H1 (cell line): ENCODE measurements around the gene P3H3. TPM values are rescaled to one million over a fixed set of nuclear protein-coding genes. Genes with fewer than 3 reads are reported as not detected.

Experiments used
- CTCF ChIA-PET: fragments of 300-600 bp; sonication (Branson Sonifier 250); formaldehyde crosslinking; loops from one replicate; lab custom pipeline; 2021; ENCODE audit not compliant: partially characterized antibody; lab: Charles Lee
- POLR2A ChIA-PET: fragments of 300-600 bp; sonication (Branson Sonifier 250); formaldehyde crosslinking; loops from one replicate; lab custom pipeline; 2021; ENCODE audit warnings: inconsistent platforms; ENCODE audit not compliant: partially characterized antibody; lab: Charles Lee
- DNase-seq, 2 experiments: peaks; one replicate each; pipeline versions ENCODE4 v3.0.0 to v3.0.0-alpha.2; 2010 to 2022; ENCODE audit warnings: low spot score in 2 of 2, low read depth in 1 of 2, mixed read lengths in 1 of 2
- FAIRE-seq: peaks from 2 replicates; lab custom pipeline; 2011; peaks lifted over from hg19 to GRCh38; lab: Jason Lieb, UNC
- H2AFZ ChIP-seq: 2 replicates; pipeline ENCODE4 v1.8.1; 2012; ENCODE audit warnings: low read length, inconsistent platforms
- H2AK5ac ChIP-seq: 2 replicates; pipeline ENCODE4 v1.6.1; 2013; ENCODE audit warnings: low read depth, low read length
- H2BK120ac ChIP-seq: replicated peaks from 2 replicates; pipeline ENCODE3; 2013; ENCODE audit warnings: low read depth, low read length, inconsistent platforms
- H2BK12ac ChIP-seq: 2 replicates; pipeline ENCODE4 v1.6.1; 2013; ENCODE audit warnings: low read depth, low read length
- H2BK15ac ChIP-seq: 2 replicates; pipeline ENCODE4 v1.6.1; 2013; ENCODE audit warnings: low read length
- H2BK20ac ChIP-seq: 2 replicates; pipeline ENCODE4 v1.6.1; 2013; ENCODE audit warnings: low read length
- H2BK5ac ChIP-seq: 2 replicates; pipeline ENCODE4 v1.6.1; 2013; ENCODE audit warnings: low read depth, low read length
- H3K14ac ChIP-seq: 2 replicates; pipeline ENCODE4 v1.6.1; 2013; ENCODE audit warnings: inconsistent platforms; ENCODE audit not compliant: insufficient read length
- H3K18ac ChIP-seq: 2 replicates; pipeline ENCODE4 v1.6.1; 2013; ENCODE audit warnings: low read length; ENCODE audit errors: extremely low read depth
- H3K23ac ChIP-seq: 2 replicates; pipeline ENCODE4 v1.6.1; 2013; ENCODE audit warnings: inconsistent platforms; ENCODE audit not compliant: insufficient read length
- H3K23me2 ChIP-seq: 2 replicates; pipeline ENCODE4 v1.6.1; 2013; ENCODE audit warnings: low read depth, low read length
- H3K27ac ChIP-seq: 2 replicates; pipeline ENCODE4 v1.6.1; 2011; ENCODE audit warnings: low read depth, low read length, inconsistent platforms
- H3K27me3 ChIP-seq, 4 experiments: replicated peaks in 1 of 4; 1 replicate in 1 of 4; 2 replicates in 3 of 4; pipeline versions ENCODE4 v1.6.1 to v1.8.1; 2011 to 2013; ENCODE audit warnings: low read length in 3 of 4, mild to moderate bottlenecking in 3 of 4, inconsistent platforms in 2 of 4, mixed read lengths in 2 of 4, moderate library complexity in 1 of 4; ENCODE audit not compliant: control insufficient read depth in 3 of 4, insufficient read depth in 3 of 4; ENCODE audit errors: extremely low read depth in 1 of 4
- H3K36me3 ChIP-seq, 4 experiments: 2 replicates each; pipeline versions ENCODE4 v1.6.1 to v1.8.1; 2011 to 2013; ENCODE audit warnings: mild to moderate bottlenecking in 4 of 4, low read length in 3 of 4, moderate library complexity in 2 of 4, control low read depth in 1 of 4, inconsistent platforms in 1 of 4; ENCODE audit not compliant: insufficient read depth in 4 of 4, control insufficient read depth in 2 of 4
- H3K4ac ChIP-seq: replicated peaks from 2 replicates; pipeline ENCODE3; 2013; ENCODE audit warnings: low read length, low read depth, mixed read lengths, inconsistent platforms; ENCODE audit not compliant: insufficient read length
- H3K4me1 ChIP-seq, 4 experiments: replicated peaks in 1 of 4; 1 replicate in 1 of 4; 2 replicates in 3 of 4; pipeline versions ENCODE4 v1.6.1 to v1.8.1; 2011 to 2013; ENCODE audit warnings: low read length in 3 of 4, inconsistent platforms in 2 of 4, mixed read lengths in 1 of 4; ENCODE audit not compliant: insufficient read depth in 4 of 4, control insufficient read depth in 3 of 4
- H3K4me2 ChIP-seq, 2 experiments: 2 replicates each; pipeline versions ENCODE4 v1.6.1 to v1.8.1; 2011 to 2013; ENCODE audit warnings: low read depth in 2 of 2, low read length in 2 of 2, control low read depth in 1 of 2, inconsistent platforms in 1 of 2, mild to moderate bottlenecking in 1 of 2; ENCODE audit not compliant: insufficient read depth in 1 of 2
- H3K4me3 ChIP-seq, 4 experiments: fragments of 200-600, 300-600 bp in 1 of 4; sonication (generic), shearing (Covaris generic), sonication (Bioruptor Twin) in 1 of 4; 2 replicates each; pipeline versions ENCODE4 v1.5.1 to v1.8.1; 2011 to 2016; ENCODE audit warnings: low read length in 4 of 4, low read depth in 3 of 4, control low read depth in 2 of 4, inconsistent platforms in 2 of 4, mild to moderate bottlenecking in 2 of 4, mixed read lengths in 1 of 4, moderate library complexity in 1 of 4; ENCODE audit not compliant: insufficient read depth in 2 of 4; ENCODE audit errors: extremely low read depth in 1 of 4
- H3K56ac ChIP-seq: replicated peaks from 2 replicates; pipeline ENCODE3; 2013; ENCODE audit warnings: low read depth, mild to moderate bottlenecking, mixed read lengths, low read length, inconsistent platforms; ENCODE audit not compliant: insufficient read length
- H3K79me1 ChIP-seq: 2 replicates; pipeline ENCODE4 v1.6.1; 2013; ENCODE audit warnings: low read depth, low read length, control low read depth
- H3K79me2 ChIP-seq, 2 experiments: 2 replicates each; pipeline versions ENCODE4 v1.6.1 to v1.8.1; 2012 to 2013; ENCODE audit warnings: low read length in 2 of 2, mild to moderate bottlenecking in 2 of 2, inconsistent platforms in 1 of 2; ENCODE audit not compliant: insufficient read depth in 2 of 2, control insufficient read depth in 1 of 2
- H3K9ac ChIP-seq, 4 experiments: replicated peaks in 1 of 4; 1 replicate in 1 of 4; 2 replicates in 3 of 4; pipeline versions ENCODE4 v1.6.1 to v1.8.1; 2011 to 2013; ENCODE audit warnings: low read depth in 3 of 4, low read length in 3 of 4, control low read depth in 2 of 4, mild to moderate bottlenecking in 2 of 4, moderate library complexity in 2 of 4, inconsistent platforms in 1 of 4; ENCODE audit errors: extremely low read depth in 1 of 4
- H3K9me3 ChIP-seq, 2 experiments: 2 replicates each; pipeline versions ENCODE4 v1.6.1 to v1.8.1; 2012 to 2013; ENCODE audit warnings: mild to moderate bottlenecking in 2 of 2, moderate library complexity in 2 of 2, control low read depth in 1 of 2, inconsistent platforms in 1 of 2, low read depth in 1 of 2, low read length in 1 of 2, mixed read lengths in 1 of 2; ENCODE audit not compliant: insufficient read depth in 2 of 2
- H4K20me1 ChIP-seq, 2 experiments: replicated peaks in 1 of 2; 2 replicates each; pipeline versions ENCODE3 to v1.8.1; 2011 to 2013; ENCODE audit warnings: inconsistent platforms in 2 of 2, low read length in 2 of 2, mild to moderate bottlenecking in 1 of 2; ENCODE audit not compliant: insufficient read depth in 2 of 2, control insufficient read depth in 1 of 2
- H4K5ac ChIP-seq: 2 replicates; pipeline ENCODE4 v1.6.1; 2013; ENCODE audit warnings: low read length, low read depth, mixed read lengths, inconsistent platforms; ENCODE audit not compliant: insufficient read length
- H4K8ac ChIP-seq: 2 replicates; pipeline ENCODE4 v1.8.0; 2013; ENCODE audit warnings: mild to moderate bottlenecking, moderate library complexity, low read length, inconsistent platforms; ENCODE audit not compliant: insufficient read depth; ENCODE audit errors: extremely low read depth
- H4K91ac ChIP-seq: replicated peaks from 2 replicates; pipeline ENCODE3; 2013; ENCODE audit warnings: low read length, mixed read lengths, inconsistent platforms; ENCODE audit not compliant: insufficient read length
- BRCA1 ChIP-seq: IDR thresholded peaks from 2 replicates; pipeline ENCODE4 v1.6.1; 2012; ENCODE audit warnings: low read depth, low read length, improper control_type of control experiment
- CBX5 ChIP-seq: fragments of 300-800, 300-1000 bp; sonication (generic); IDR thresholded peaks from 2 replicates; pipeline ENCODE4 v1.7.1; 2016; ENCODE audit warnings: antibody characterized with exemption, low read length, low read depth
- CTBP2 ChIP-seq: IDR thresholded peaks from 2 replicates; pipeline ENCODE4 v1.7.0; 2011; ENCODE audit warnings: borderline replicate concordance, mild to moderate bottlenecking, moderate library complexity, mixed read lengths, low read length; ENCODE audit not compliant: insufficient read depth, insufficient read length
- EZH2 ChIP-seq: fragments of 200-600 bp; sonication (generic); IDR thresholded peaks from 2 replicates; pipeline ENCODE4 v1.7.1; 2012; ENCODE audit warnings: low read depth, mild to moderate bottlenecking, moderate library complexity, low read length, inconsistent platforms; ENCODE audit not compliant: severe bottlenecking
- FOSL1 ChIP-seq: IDR thresholded peaks from 2 replicates; pipeline ENCODE4 v1.6.1; 2011; ENCODE audit warnings: mild to moderate bottlenecking, low read depth, low read length, moderate library complexity; ENCODE audit not compliant: insufficient read depth
- JUND ChIP-seq: IDR thresholded peaks from 2 replicates; pipeline ENCODE4 v1.6.1; 2011; ENCODE audit warnings: mild to moderate bottlenecking, improper control_type of control experiment, low read length
- MAFK ChIP-seq: IDR thresholded peaks from 2 replicates; pipeline ENCODE4 v1.6.1; 2012; ENCODE audit warnings: low read depth, mild to moderate bottlenecking, improper control_type of control experiment, low read length
- RFX5 ChIP-seq: IDR thresholded peaks from 2 replicates; pipeline ENCODE4 v1.6.1; 2011; ENCODE audit warnings: low read depth, low read length, improper control_type of control experiment, borderline replicate concordance
- SAP30 ChIP-seq: fragments of 300-600 bp; sonication (generic); IDR thresholded peaks from 2 replicates; pipeline ENCODE4 v1.7.1; 2012; ENCODE audit warnings: low read length, moderate library complexity, mild to moderate bottlenecking, inconsistent platforms; ENCODE audit not compliant: insufficient read depth, insufficient replicate concordance
- TCF12 ChIP-seq: IDR thresholded peaks from 2 replicates; pipeline ENCODE4 v1.6.1; 2011; ENCODE audit warnings: low read depth, mild to moderate bottlenecking, low read length
- WGBS, 2 experiments: shearing (Covaris generic) in 1 of 2; methylation state at CpG; one replicate each; pipeline versions ENCODE4 v1.1.6 to v1.1.7; 2013 to 2015; ENCODE audit warnings: low lambda C conversion rate in 2 of 2, mixed read lengths in 2 of 2, inconsistent platforms in 1 of 2, low coverage in 1 of 2, missing lambda C conversion rate in 1 of 2; ENCODE audit not compliant: insufficient replicate concordance in 2 of 2, insufficient coverage in 1 of 2, insufficient read length in 1 of 2; ENCODE audit errors: extremely low coverage in 1 of 2, missing lambda C conversion rate in 1 of 2; 5-methylcytosine and 5-hydroxymethylcytosine counted together
- polyA plus RNA-seq, 7 experiments: library from polyadenylated mRNA; depleted of rRNA in 3 of 7; stranded (reverse) in 5 of 7; unstranded in 2 of 7; fragments of >200 nt in 5 of 7; fragments of 200-250 nt in 2 of 7; gene quantifications; 1 replicate in 5 of 7; 2 replicates in 1 of 7; 4 replicates in 1 of 7; pipeline versions ENCODE4 v1.2.1 to v1.2.3, GENCODE V29; 2011 to 2013; ENCODE audit warnings: missing spikeins in 2 of 7, mixed read lengths in 2 of 7
- total RNA-seq: library from RNA; stranded (reverse); fragmentation: NEBNext Ultra II Directional; extraction: Animal tissue kit (Norgen Biotek cat#: 25700); gene quantifications from 2 replicates; pipeline ENCODE4 v1.2.1, GENCODE V29; 2021

The P3H3 gene
- total and polyA plus RNA-seq, 2 of the 8 experiments (the other 6 are each of a cell fraction or from before 2014, with no cell fraction given): 22.9 to 43.5 TPM

GRCh38 chr12:6872073-6873048, 44.2 kb downstream of the P3H3 start:
- H3K9me3 ChIP-seq: no peaks in the 10 kb centered on the region
- H3K4me2 ChIP-seq: peak overlapping the region; percentile 85 to 89
- 11% methylated on average over 38 of the region's 40 CpGs; no CpG with 5 or more reads in 1 of the 2 experiments for WGBS, 2 experiments
- no peak for FAIRE-seq
- H4K5ac ChIP-seq: peak overlapping the region; percentile 39
- H2BK15ac ChIP-seq: no peak overlapping the region
- no peak overlapping the region for H2BK120ac ChIP-seq
- no peak overlapping the region for H2AK5ac ChIP-seq
- H2AFZ ChIP-seq: no peak overlapping the region
- H3K14ac ChIP-seq: no peak overlapping the region
- H3K79me1 ChIP-seq: 0 out of 2 replicates have a peak, but pooled peaks cover 7% of the 10 kb centered on the region
- ChIA-PET POLR2A (interaction anchor here (0.8 to 18.9 kb wide), 26 partner anchors 11 to 379 kb away, joined by 3 to 588 read pairs (median 6); partner anchors contain the start of genes ATN1, C12orf57, CDCA3 and EMG1), CTCF (interaction anchor here (0.6 to 10.4 kb wide), 38 partner anchors 10 to 259 kb away, joined by 3 to 216 read pairs (median 8); partner anchors contain the start of genes C12orf57, CDCA3, ENO2 and LPCAT3)
- peak overlapping the region; percentile 22 for H4K91ac ChIP-seq
- no peak overlapping the region for H3K23ac ChIP-seq
- peak overlapping the region; percentile 29 for H3K4ac ChIP-seq
- H3K36me3 ChIP-seq: peaks cover 8 to 31% (median 13%) of the 10 kb centered on the region in 4 experiments
- H3K4me1 ChIP-seq: peaks cover 2 to 34% (median 14%) of the 10 kb centered on the region in 4 experiments
- H3K79me2 ChIP-seq: peaks cover 0 to 26% of the 10 kb centered on the region in 2 experiments; a peak in 2 of 4 replicates
- H3K27ac ChIP-seq: peak overlapping the region; percentile 40
- peak overlapping the region; percentile 31 to 78 (median 76); a peak in 6 of 7 replicates for H3K9ac ChIP-seq
- peaks cover 25 to 30% of the 10 kb centered on the region in 2 experiments for H4K20me1 ChIP-seq
- no peak overlapping the region for H2BK20ac ChIP-seq
- H3K56ac ChIP-seq: peak overlapping the region; percentile 87
- H3K4me3 ChIP-seq: peak overlapping the region; percentile 42 to 95 (median 86)
- H3K18ac ChIP-seq: peak overlapping the region; percentile 76
- no peak overlapping the region for H2BK12ac ChIP-seq
- peaks cover 17% of the 10 kb centered on the region for H3K23me2 ChIP-seq
- H2BK5ac ChIP-seq: peak overlapping the region; percentile 78; the same call in 1 of the 2 replicates
- peak in 1 of 2 experiments; percentile 98 for DNase-seq
- peak overlapping the region; percentile 45; the same call in 1 of the 2 replicates for H4K8ac ChIP-seq
- no peaks in the 10 kb centered on the region for H3K27me3 ChIP-seq
- TF ChIP-seq RFX5 (no peak), BRCA1 (no peak), EZH2 (no peak), MAFK (no peak), SAP30 (no peak), JUND (no peak), TCF12 (no peak), CBX5 (no peak), CTBP2 (peak; percentile 69), FOSL1 (no peak)
